Measurements from ENCODE around the gene PBRM1.

DNA sequence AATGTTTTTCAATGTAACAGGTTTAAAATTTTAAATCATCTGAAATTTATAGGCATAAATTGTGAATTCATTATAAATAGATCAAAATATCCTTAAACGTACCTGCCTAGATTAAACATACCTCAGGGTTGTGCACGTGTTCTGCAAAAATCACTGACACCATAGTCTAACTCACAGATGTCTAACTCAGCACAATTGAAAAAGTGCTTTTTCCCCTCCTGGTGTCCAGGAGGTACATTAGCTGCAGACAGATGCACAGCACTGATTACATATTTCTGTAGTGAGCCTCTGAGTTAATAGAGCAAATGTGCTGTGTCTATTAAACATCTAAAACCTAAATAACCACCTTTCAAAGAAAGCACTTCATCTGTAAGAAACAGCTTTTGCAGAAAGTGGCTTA is 138.6 kb downstream of the PBRM1 start:
- TF ChIP-seq, protein P1, sequence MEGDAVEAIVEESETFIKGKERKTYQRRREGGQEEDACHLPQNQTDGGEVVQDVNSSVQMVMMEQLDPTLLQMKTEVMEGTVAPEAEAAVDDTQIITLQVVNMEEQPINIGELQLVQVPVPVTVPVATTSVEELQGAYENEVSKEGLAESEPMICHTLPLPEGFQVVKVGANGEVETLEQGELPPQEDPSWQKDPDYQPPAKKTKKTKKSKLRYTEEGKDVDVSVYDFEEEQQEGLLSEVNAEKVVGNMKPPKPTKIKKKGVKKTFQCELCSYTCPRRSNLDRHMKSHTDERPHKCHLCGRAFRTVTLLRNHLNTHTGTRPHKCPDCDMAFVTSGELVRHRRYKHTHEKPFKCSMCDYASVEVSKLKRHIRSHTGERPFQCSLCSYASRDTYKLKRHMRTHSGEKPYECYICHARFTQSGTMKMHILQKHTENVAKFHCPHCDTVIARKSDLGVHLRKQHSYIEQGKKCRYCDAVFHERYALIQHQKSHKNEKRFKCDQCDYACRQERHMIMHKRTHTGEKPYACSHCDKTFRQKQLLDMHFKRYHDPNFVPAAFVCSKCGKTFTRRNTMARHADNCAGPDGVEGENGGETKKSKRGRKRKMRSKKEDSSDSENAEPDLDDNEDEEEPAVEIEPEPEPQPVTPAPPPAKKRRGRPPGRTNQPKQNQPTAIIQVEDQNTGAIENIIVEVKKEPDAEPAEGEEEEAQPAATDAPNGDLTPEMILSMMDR (IDR thresholded peaks at IDR 0.05; ENCODE audit: extremely low read depth in 1 of 2, insufficient read depth in 1 of 2, low read depth in 1 of 2, low read length in 2 of 2), result no peak
- no peak for TF ChIP-seq FOS (IDR thresholded peaks at IDR 0.05; ENCODE audit: borderline replicate concordance, insufficient read depth, low read length)
- TF ChIP-seq POLR2AphosphoS5 (IDR thresholded peaks at IDR 0.05; ENCODE audit: insufficient read depth, low read depth, low read length), result no peak
- TF ChIP-seq MYC (IDR thresholded peaks at IDR 0.05; ENCODE audit: low read depth, low read length), result no peak
- TF ChIP-seq POLR2A (IDR thresholded peaks at IDR 0.05; ENCODE audit: low read depth, low read length), result no peak
- no peak for TF ChIP-seq EZH2 (IDR thresholded peaks at IDR 0.05; ENCODE audit: borderline replicate concordance, low read depth, low read length, severe bottlenecking)
- no peak for TF ChIP-seq JUN (IDR thresholded peaks at IDR 0.05; ENCODE audit: borderline replicate concordance, insufficient read depth, insufficient read length, low read depth)
- TF ChIP-seq, protein P2, sequence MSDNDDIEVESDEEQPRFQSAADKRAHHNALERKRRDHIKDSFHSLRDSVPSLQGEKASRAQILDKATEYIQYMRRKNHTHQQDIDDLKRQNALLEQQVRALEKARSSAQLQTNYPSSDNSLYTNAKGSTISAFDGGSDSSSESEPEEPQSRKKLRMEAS (IDR thresholded peaks at IDR 0.05; ENCODE audit: insufficient read depth, insufficient read length), result no peak
